Stimulated activated CD8-positive, alpha-beta memory T cell treated with anti-CD3 and anti-CD28 coated beads, Interleukin-15, amount 100 ng/mL, for 4 hours (primary cell): ENCODE results near the gene CAPN9.
"Not testable (repeated sequence)": the region's sequence is repeated elsewhere in the genome, so short reads cannot be mapped to it uniquely, and the experiment has no call there.

Experiments used
- DNase-seq, 2 donors: peaks; one replicate each; pipeline ENCODE4 v3.0.0-alpha.2; 2020; ENCODE audit warnings: low read depth in 2 of 2

The CAPN9 gene

GRCh38 chr1:230747127-230747730, at the start of gene CAPN9:
TSS of gene CAPN9 (plus strand) at chr1:230747388. CDS start at chr1:230747497, 109 bp downstream.
- no peak for DNase-seq

GRCh38 chr1:230698130-230698529, 49.1 kb upstream of the CAPN9 start:
- DNase-seq, result no peak

GRCh38 chr1:230698964-230699363, 48.2 kb upstream of the CAPN9 start:
- not testable (repeated sequence) for DNase-seq

- DNase-seq, result no peak
Observed at GRCh38 chr1:230699716-230700115, 47.5 kb upstream of the CAPN9 start.

GRCh38 chr1:230700132-230700531, 47.1 kb upstream of the CAPN9 start:
- no peak for DNase-seq

GRCh38 chr1:230701434-230701833, 45.8 kb upstream of the CAPN9 start:
- no peak for DNase-seq

- no peak for DNase-seq
Observed at GRCh38 chr1:230701895-230702768, 45.1 kb upstream of the CAPN9 start.

GRCh38 chr1:230702934-230703678, 44.1 kb upstream of the CAPN9 start:
- no peak for DNase-seq

GRCh38 chr1:230703679-230704385, 43.4 kb upstream of the CAPN9 start:
- DNase-seq, result no peak

GRCh38 chr1:230704830-230705229, 42.4 kb upstream of the CAPN9 start:
- no peak for DNase-seq

GRCh38 chr1:230705289-230706019, 41.7 kb upstream of the CAPN9 start:
- no peak for DNase-seq

GRCh38 chr1:230706020-230706699, 41.0 kb upstream of the CAPN9 start:
- no peak for DNase-seq

GRCh38 chr1:230706887-230707731, 40.1 kb upstream of the CAPN9 start:
- DNase-seq, result no peak

GRCh38 chr1:230707732-230708630, 39.2 kb upstream of the CAPN9 start:
- no peak for DNase-seq

- DNase-seq, result no peak
Observed at GRCh38 chr1:230708631-230709580, 38.3 kb upstream of the CAPN9 start.

GRCh38 chr1:230709619-230710542, 37.3 kb upstream of the CAPN9 start:
- DNase-seq, result no peak
